Fibroblast of skin of back (primary cell): ENCODE data around the gene SKP1.
A peak's percentile ranks its signal among the peaks of the same experiment; 100 is the strongest.

Experiments used
- DNase-seq: peaks from one replicate; pipeline ENCODE4 v3.0.0-alpha.2; 2013

Gene SKP1

DNA sequence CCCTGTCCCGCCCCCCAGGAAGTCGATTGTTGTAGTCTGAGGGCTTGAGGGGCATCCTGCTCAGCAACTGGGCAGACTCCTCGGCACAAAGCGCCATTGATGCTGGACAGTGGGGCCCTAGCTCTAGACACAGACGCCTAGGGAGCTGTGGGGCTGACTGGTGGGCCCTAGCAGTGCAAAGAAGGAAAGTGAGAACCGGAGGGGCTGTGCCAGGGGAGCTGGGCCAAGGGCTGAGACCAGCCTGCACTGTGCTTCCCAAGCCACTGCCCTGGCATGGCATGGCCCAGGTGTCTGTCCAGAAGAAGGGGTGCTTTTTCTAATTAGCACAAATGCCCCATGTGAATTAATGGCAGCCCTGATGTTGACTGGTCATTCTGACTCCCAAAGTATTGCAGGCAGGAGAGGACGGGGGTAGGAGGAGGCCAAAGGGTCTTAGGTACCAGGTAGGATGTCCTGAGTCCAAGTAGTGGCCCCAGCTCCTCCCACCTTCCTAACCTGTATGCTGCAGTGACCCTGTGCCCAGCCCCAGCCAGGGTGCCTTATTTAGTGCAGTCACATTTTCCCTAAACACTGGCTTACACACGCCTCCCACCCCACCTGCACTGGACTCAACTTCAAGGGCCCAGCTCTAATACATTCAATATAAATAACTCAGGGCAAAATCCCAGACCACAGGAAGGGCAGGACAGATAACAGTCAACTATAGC is 46.4 kb downstream of the SKP1 start:
- no peak for DNase-seq

DNA sequence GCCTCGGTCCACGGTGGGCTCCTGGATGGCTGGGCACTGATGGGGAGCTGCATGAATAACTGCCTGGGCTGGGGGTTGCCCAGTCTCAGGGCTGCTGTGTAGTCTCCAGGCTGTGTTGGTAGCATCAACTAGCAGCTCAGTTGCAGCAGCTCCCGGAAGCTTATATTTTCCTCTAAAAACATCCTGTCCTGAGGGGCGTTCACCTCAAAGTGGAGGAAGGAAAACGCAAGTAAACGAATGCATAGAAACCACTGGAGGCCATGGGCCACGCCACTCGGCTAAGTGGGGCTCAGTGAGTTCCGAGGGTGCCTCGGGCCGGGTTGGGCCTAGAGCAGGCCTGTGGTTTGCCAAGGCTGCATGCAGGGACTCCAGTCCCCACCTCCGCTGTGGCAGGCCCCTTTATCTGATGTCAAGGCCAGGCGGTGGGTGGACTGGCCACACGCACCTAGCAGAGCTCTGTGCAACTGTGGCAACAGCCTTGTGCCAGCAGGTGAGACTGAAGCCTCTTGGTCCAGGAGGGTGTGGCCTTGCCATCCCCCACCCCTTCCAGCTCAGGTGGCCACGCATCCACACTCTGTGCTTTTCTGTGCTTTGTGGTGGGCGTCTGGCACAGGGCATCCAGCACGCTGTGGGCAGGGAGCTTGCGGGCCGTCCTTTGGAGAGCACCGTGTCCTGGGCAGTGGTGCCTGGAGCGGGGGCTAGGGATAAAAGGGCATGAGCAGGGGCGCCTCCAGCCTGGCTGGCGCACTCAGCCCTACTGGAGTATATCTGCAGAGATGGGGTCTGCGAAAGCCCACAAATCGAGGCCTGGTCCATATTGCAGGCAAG is 47.1 kb downstream of the SKP1 start:
- DNase-seq: no peak

DNA sequence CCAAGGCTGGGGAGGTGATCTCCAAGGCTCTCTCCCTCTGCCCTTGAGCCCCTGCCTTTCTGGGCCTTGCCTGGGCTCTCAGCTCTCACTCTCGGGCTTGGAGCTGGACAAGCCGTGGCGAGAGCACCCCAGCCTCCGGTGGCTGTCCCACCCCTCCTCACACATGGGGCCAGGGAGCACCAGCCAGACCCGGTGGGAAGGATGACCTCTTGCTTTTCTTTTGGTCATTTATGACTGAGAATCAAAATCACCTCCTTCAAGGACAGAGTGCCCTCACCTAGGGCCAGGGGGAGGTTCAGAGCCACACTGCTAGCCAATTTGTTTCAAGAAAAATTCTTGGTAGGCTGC is 48.1 kb downstream of the SKP1 start:
- no peak for DNase-seq

DNA sequence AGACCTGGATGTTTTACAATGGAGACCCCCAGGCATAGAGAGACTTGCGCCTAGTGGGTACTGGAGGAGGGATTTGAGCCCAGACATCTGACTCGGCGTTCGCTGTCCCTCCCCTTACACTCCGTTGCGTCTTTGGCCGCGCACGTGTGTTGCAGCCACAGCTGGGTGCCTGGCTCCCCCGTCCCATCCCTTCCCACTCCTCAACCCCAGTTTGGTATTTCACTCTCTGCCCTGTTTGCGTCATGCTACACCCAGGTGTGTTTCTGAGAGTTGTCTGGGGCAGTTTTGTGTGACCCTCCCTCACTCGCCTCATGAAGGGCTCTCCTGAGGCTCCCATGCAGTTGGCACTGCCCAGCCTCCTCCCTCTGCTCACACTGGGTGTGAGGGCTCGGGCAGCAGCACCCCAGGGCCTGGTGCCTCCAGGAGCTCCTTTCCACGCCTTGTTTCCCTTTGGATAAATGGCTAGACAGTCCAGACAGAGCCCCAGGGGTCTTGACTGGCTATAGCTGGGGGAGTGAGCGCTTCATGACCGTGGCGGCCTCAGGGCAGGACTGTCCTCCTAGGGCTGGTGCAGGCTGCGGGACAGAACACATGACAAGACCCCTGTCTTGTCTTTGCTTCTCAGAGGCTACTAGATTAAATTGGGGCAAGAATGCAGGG is 48.6 kb downstream of the SKP1 start:
- no peak for DNase-seq

DNA sequence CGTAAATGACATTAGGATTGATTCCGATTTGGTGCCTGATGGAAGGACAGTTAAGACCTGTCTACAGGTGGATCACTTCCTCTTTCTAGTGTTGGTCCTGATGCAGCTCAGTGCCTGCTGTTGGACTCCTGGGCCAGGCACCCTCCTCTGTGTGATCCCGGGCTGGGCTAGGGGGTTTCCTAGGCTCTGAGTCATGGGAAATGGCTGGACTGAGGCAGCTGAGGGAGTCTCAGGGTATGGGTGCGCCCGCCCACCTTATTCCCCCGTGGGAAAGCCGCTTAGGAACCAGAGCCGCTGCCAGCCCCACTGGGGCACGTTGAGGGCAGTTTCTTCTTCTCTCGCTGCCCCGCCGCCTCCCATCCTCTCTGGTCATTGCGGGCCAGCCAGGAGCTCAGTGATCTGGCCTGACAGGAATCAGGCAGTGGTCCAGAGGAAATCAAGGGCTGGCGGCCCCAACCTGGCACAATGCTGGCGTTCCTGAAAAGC is 49.3 kb downstream of the SKP1 start:
- peak; percentile 57 for DNase-seq

DNA sequence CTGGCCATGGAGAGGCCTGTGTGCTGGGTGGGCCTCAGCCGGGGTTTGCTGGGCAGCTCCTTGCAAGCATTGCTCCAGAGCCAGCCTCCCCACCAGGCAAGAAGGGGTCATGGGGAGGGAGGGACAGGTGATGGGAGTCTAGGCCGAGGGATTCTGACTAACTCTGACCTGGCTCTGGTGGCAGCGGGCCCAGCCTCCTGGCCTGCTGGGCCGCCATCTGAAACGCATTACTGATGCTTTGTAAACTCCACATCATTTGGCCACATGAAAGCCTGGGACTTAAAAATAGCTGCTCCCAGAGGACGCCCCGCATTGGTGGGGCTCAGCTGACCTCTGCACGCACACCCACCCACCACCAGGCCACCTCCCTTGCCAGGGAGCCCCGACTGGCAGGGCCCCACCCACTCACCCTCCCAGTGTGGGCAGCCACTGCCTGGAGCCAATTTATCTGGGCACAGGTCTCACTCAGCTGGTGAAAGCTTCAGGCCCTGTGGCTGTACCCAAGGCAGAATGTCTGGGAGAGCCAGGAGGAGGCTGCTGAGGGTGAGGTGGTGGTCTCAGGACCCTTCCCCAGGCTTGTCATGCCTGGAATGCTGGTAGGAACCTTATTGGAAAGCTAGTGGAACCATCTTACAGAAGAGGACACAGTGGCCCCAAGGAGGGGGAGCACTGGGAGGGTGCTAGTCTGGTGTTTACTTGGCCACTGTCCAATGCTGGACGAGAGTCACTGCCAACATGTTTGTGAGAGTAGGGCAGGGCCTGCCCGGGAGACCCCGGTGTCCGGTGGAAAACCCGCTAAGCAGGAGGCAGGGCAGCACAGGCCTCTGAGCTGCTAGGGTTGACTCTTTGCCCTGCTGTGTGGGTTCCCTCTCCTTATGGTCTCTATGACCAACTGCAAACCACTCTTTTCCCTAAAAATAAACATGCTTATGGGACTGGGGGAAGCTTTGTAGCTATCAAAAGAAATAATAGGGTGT is 51.4 kb downstream of the SKP1 start:
- DNase-seq: peak; percentile 88

GRCh38 chr5:134124289-134125038 is 52.3 kb downstream of the SKP1 start:
- DNase-seq: peak; percentile 80

DNA sequence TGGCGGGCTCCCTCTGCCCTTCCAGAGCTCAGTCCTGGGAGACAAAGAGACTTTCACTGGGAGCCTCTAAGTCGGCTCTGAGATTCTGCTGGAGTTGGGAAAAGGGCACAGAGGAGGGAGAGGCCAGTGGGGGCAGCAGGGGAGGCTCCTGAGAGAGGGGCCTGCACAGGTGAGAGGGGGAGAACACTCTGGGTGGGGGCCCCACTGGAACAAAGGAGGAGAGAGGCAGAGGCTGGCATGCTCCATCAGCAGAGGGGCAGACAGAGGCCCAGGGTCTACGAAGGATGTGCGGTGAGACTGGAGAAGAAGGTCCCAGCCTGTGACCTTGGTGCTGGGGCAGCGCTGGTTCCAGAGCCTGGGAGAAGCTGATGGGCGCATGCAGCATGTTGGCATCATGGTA is 53.4 kb downstream of the SKP1 start:
- DNase-seq: no peak

- no peak for DNase-seq
Measured at GRCh38 chr5:134122530-134122929, 54.2 kb downstream of the SKP1 start.

- DNase-seq: no peak
Measured at GRCh38 chr5:134120386-134121138, 56.2 kb downstream of the SKP1 start.

GRCh38 chr5:134119720-134120119 is 57.0 kb downstream of the SKP1 start:
- DNase-seq: no peak

DNA sequence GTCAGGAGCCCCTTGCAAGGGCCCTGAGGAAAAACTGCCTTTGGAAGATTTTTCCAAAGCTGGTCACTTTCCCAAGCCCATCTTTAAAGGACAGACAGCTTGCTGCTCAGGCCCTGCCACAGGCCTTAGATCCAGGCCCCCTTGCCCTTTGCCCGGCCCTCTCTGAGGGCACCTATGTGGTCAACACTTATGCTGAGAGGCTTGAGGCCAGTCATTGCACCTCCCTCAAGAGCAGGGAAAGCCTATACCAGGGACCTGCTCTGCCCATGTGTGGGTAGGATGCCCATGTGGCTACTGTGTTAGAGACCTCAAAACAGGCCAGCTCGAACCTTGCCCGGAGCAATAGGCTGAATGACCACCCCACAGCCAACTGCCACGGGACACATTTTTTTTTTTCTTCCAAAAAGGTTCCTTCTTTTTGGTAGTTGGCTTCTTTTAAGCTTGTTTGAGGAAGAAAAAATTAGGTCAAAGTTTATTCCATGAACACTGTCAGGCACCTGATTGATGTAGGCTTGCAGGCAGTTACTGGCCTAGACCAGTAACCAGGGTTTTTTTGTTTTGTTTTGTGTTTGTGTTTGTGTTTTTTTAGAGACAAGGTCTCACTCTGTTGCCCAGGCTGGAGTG is 58.4 kb downstream of the SKP1 start:
- DNase-seq: no peak

DNA sequence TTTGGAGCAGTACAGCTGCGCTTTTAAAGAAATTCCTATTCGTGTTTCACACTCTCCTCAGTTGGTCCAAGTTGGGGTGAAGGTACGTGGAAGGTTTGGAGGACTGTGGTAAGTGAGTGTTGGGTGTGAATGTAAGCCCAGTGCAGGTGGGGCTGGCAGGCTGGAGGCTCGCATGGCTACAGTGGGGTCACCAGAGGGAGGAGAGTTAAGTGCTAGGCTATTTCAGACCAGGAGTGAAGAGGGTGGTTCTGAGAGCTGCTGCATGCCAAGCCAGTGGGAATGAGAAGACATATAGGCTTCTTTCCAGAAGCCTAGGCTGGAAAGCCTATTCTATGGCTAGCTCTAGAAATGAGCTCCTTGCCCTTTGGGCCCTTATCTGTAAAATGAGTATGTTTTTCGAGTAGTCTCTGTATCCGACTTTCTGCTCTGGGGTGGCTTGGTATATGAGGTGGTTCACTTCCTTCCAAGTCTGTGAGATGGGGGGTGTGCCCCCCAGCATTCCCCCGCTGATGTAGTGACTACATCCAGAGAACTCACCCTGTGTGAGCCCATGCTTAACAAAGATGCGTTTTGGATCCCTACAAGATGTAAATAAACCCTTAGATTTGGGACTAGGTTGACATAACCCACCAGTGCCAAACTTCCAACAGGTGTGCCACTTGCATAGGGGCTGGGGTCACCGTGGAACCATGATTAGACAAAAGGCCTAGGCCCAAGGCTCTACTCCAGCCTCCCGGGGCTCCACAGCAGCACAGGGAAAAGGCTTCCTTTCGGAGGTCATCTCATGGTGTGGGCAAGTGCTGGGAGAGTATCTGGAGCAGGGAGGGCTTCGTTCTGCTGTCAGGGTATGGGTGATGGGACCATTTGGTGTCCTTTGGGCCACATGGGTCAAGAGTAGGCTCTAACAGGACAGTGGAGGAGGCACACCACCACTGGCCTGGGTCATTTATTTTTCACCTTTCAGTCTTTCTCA is 59.7 kb downstream of the SKP1 start:
- no peak for DNase-seq

DNA sequence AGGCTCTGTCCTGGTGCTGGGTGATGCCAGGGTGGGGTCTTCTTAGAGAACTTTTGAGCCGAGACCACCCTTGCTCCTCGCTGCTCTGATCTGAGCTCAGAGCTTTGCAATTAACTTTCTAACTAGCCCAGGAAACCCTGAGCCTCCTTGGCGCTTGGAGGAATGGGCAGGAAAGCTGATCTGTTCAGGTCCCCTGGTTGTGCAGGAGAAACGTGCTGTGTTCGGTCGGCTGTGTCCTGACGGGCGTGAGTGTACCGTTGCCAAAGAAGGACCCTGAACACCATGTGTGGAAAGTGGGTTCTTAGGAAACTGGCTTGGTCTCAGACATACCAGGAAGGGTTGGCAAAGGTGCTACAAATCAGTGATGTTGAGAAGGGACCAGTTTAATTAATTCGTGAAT is 60.5 kb downstream of the SKP1 start:
- no peak for DNase-seq

- DNase-seq: no peak
Measured at GRCh38 chr5:134115806-134116175, 61.0 kb downstream of the SKP1 start.

- DNase-seq: no peak
Measured at GRCh38 chr5:134114886-134115805, 61.6 kb downstream of the SKP1 start.

DNA sequence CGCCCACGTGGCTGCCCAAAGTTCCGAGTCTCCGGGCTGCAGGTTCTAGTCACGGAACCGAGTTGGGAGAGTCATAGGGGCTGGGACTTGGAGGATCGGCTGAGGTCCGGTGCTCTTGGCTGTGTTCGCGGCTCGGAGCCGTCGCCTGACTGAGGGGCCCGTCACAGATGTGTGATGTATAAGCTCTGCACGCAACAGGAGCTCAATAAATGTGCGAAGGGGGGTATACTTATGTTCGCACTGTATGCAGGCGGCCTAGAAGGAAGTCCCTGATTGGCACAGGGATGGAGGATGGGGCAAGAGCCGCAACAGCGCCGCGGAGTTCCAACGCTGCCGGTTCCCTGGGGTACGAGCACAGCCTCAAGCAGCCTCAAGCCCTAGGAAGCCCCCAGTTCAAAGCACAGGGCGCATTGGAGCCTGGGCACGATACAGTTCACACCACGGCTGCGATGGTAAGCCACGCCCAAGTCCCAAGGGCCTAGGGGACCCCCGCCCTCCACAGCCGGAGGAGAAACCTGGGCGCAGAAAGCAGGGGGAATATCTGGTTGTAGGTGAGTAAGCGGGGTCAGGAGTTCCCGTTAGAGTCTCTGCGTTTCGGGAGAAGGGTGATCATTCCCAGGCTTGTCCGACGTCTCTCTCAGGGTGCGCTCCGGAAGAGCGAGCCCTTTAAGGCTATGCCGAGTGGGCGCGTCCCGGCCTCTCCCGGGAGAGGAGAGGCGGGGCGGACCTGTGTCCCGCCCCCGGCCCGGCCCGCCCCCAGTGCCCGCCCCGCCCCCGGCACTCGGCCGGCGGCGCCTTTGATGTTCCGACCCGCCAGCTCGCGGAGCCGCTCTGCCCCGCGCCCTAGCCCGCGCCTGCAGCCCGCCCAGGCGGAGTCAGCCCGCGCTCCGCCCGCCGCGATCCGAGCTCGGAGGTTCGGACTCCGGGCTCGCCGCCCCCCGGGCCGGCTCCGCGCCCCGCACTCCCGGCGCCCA is 62.6 kb downstream of the SKP1 start, which contains the start of gene TCF7:
TCF7 (plus strand) TSS at position 780 of the 974 bp plus-strand sequence. CDS start 226 bp downstream, outside the sequence.
- DNase-seq: peak; percentile 76
